ENCODE results near the gene CHML.

CHML gene

GRCh38 chr1:241645199-241645598, 5.0 kb upstream of the CHML start:
- DNase-seq (ENCODE audit: low read depth), result no peak

GRCh38 chr1:241644259-241644658, 4.1 kb upstream of the CHML start:
- DNase-seq (ENCODE audit: low read depth), result no peak

GRCh38 chr1:241642593-241642944, 2.4 kb upstream of the CHML start:
- no peak for DNase-seq (ENCODE audit: low read depth)

GRCh38 chr1:241641773-241642592, 1.8 kb upstream of the CHML start:
- no peak for DNase-seq (ENCODE audit: low read depth)

- no peak for DNase-seq (ENCODE audit: low read depth)
Measured at GRCh38 chr1:241640867-241641622, 876 bp upstream of the CHML start.

GRCh38 chr1:241639623-241640148, 483 bp downstream of the CHML start:
- peak; percentile 14 for DNase-seq (ENCODE audit: low read depth)

GRCh38 chr1:241638909-241639622, 1.1 kb downstream of the CHML start:
- no peak for DNase-seq (ENCODE audit: low read depth)

GRCh38 chr1:241638099-241638682, 2.0 kb downstream of the CHML start:
- DNase-seq (ENCODE audit: low read depth), result no peak

- DNase-seq (ENCODE audit: low read depth), result no peak
Measured at GRCh38 chr1:241637604-241638003, 2.6 kb downstream of the CHML start.

- no peak for DNase-seq (ENCODE audit: low read depth)
Measured at GRCh38 chr1:241637046-241637590, 3.1 kb downstream of the CHML start.

- DNase-seq (ENCODE audit: low read depth), result no peak
Measured at GRCh38 chr1:241636291-241636690, 3.9 kb downstream of the CHML start.

GRCh38 chr1:241635556-241636152, 4.5 kb downstream of the CHML start:
- no peak for DNase-seq (ENCODE audit: low read depth)

GRCh38 chr1:241632987-241633386, 7.2 kb downstream of the CHML start:
- no peak for DNase-seq (ENCODE audit: low read depth)

GRCh38 chr1:241631674-241632073, 8.5 kb downstream of the CHML start:
- DNase-seq (ENCODE audit: low read depth), result no peak

- no peak for DNase-seq (ENCODE audit: low read depth)
Measured at GRCh38 chr1:241630899-241631298, 9.3 kb downstream of the CHML start.

GRCh38 chr1:241630476-241630875, 9.7 kb downstream of the CHML start:
- DNase-seq (ENCODE audit: low read depth), result no peak

- DNase-seq (ENCODE audit: low read depth), result no peak
Measured at GRCh38 chr1:241630005-241630404, 10.2 kb downstream of the CHML start.

- DNase-seq (ENCODE audit: low read depth), result no peak
Measured at GRCh38 chr1:241627453-241628259, 12.5 kb downstream of the CHML start.

- DNase-seq (ENCODE audit: low read depth), result no peak
Measured at GRCh38 chr1:241624935-241625334, 15.2 kb downstream of the CHML start.

- no peak for DNase-seq (ENCODE audit: low read depth)
Measured at GRCh38 chr1:241622669-241623068, 17.5 kb downstream of the CHML start.

- DNase-seq (ENCODE audit: low read depth), result no peak
Measured at GRCh38 chr1:241617426-241617825, 22.7 kb downstream of the CHML start.

All from stimulated activated CD8-positive, alpha-beta memory T cell treated with anti-CD3 and anti-CD28 coated beads, Interleukin-15, amount 100 ng/mL, for 24 hours (primary cell).